ENCODE results near the gene TBCB. TPM values are rescaled to one million over a fixed set of nuclear protein-coding genes. Genes with fewer than 3 reads are reported as not detected.
A peak's percentile ranks its signal among the peaks of the same experiment; 100 is the strongest.

Gene TBCB
- total RNA-seq, 4 donors from 2014 or later = 183 to 254 (median 225) TPM

- DNase-seq (ENCODE audit: low spot score in 2 of 2) = peak in 1 of 2 donors; percentile 16
- no peak for TF ChIP-seq POLR2A (IDR thresholded peaks at IDR 0.05)
- TF ChIP-seq, protein P1, sequence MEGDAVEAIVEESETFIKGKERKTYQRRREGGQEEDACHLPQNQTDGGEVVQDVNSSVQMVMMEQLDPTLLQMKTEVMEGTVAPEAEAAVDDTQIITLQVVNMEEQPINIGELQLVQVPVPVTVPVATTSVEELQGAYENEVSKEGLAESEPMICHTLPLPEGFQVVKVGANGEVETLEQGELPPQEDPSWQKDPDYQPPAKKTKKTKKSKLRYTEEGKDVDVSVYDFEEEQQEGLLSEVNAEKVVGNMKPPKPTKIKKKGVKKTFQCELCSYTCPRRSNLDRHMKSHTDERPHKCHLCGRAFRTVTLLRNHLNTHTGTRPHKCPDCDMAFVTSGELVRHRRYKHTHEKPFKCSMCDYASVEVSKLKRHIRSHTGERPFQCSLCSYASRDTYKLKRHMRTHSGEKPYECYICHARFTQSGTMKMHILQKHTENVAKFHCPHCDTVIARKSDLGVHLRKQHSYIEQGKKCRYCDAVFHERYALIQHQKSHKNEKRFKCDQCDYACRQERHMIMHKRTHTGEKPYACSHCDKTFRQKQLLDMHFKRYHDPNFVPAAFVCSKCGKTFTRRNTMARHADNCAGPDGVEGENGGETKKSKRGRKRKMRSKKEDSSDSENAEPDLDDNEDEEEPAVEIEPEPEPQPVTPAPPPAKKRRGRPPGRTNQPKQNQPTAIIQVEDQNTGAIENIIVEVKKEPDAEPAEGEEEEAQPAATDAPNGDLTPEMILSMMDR (IDR thresholded peaks at IDR 0.05) = no peak
- TF ChIP-seq EP300 (IDR thresholded peaks at IDR 0.05) = no peak
- Histone ChIP-seq H3K27ac (no peak overlapping the region), H3K4me3 (no peak overlapping the region), H3K9me3 (no peaks in the 10 kb centered on the region), H3K36me3 (no peaks in the 10 kb centered on the region), H3K4me1 (peaks cover 0 to 11% (median 0%) of the 10 kb centered on the region in 4 donors), H3K27me3 (no peaks in the 10 kb centered on the region)
- WGBS, 2 donors = 56 to 64% methylated on average over 3 of the region's 3 CpGs
Measured at GRCh38 chr19:36081385-36081784, 33.9 kb upstream of the TBCB start.

DNA sequence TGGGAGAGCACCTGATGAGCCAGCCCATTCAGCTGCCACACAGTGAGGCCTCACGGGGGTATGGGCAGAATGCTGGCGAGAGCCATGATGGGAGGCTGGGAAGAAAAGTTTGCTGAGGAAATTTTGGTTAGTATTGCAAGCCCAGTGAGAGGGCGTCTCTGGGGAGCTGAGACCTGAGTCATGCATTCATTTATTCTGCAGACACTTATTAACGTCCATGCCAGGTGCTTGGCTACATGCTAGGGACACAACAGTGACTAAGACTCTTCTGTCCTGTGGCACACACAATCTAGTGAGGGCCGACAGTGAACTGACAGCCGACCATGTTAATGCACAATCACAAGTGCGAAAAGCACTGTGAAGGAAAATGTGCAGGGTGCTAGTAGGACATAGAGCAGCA, 33.4 kb upstream of the TBCB start:
- Histone ChIP-seq H3K9me3 (no peaks in the 10 kb centered on the region), H3K4me3 (no peak overlapping the region), H3K4me1 (peaks cover 0 to 11% (median 0%) of the 10 kb centered on the region in 4 donors), H3K27me3 (no peaks in the 10 kb centered on the region), H3K36me3 (no peaks in the 10 kb centered on the region), H3K27ac (no peak overlapping the region)
- WGBS, 2 donors = 81 to 82% methylated on average over 7 of the region's 7 CpGs
- DNase-seq (ENCODE audit: low spot score in 2 of 2) = no peak
- TF ChIP-seq POLR2A (IDR thresholded peaks at IDR 0.05) = no peak
- TF ChIP-seq, protein P1 (IDR thresholded peaks at IDR 0.05) = no peak
- no peak for TF ChIP-seq EP300 (IDR thresholded peaks at IDR 0.05)

GRCh38 chr19:36082916-36083315, 32.4 kb upstream of the TBCB start:
- no peak overlapping the region for H3K4me3 ChIP-seq
- no peak for TF ChIP-seq POLR2A (IDR thresholded peaks at IDR 0.05)
- TF ChIP-seq, protein P1 (IDR thresholded peaks at IDR 0.05) = no peak
- no peak for TF ChIP-seq EP300 (IDR thresholded peaks at IDR 0.05)
- no peaks in the 10 kb centered on the region for H3K27me3 ChIP-seq
- 90 to 95% methylated on average over 13 of the region's 13 CpGs for WGBS, 2 donors
- DNase-seq (ENCODE audit: low spot score in 2 of 2) = no peak
- peaks cover 0 to 11% (median 0%) of the 10 kb centered on the region in 4 donors for H3K4me1 ChIP-seq
- no peaks in the 10 kb centered on the region for H3K36me3 ChIP-seq
- no peak overlapping the region for H3K27ac ChIP-seq
- H3K9me3 ChIP-seq = no peaks in the 10 kb centered on the region

- no peak for DNase-seq (ENCODE audit: low spot score in 2 of 2)
- WGBS, 2 donors = 93 to 96% methylated on average over 12 of the region's 12 CpGs
- Histone ChIP-seq H3K36me3 (no peaks in the 10 kb centered on the region), H3K27me3 (no peaks in the 10 kb centered on the region), H3K9me3 (no peaks in the 10 kb centered on the region), H3K4me3 (no peak overlapping the region), H3K4me1 (peaks cover 0 to 11% (median 0%) of the 10 kb centered on the region in 4 donors), H3K27ac (no peak overlapping the region)
- TF ChIP-seq EP300 (IDR thresholded peaks at IDR 0.05) (no peak), POLR2A (IDR thresholded peaks at IDR 0.05) (no peak)
- TF ChIP-seq, protein P1 (IDR thresholded peaks at IDR 0.05) = no peak
Measured at GRCh38 chr19:36084231-36085009, 30.8 kb upstream of the TBCB start.

DNA sequence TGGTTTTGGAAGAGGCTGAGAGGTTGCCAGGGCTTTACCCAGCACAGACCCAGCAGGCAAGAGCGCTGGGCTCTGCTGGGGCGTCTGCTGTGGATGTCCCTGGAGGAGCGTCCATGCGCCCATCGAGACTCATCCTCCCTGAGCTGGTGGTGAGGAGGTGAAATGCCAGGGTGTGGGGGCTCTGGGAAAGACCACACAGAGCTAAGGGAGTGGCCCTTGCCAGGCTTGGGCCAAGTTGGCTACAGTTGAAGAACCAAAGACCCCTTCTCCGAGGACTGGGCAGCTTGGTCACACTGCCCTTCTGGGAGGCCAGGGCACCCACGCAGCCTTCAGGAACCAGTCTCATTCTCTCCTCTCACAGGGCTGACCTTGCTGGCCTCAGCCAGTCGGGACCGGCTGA, 28.9 kb upstream of the TBCB start:
- whole genome bisulfite sequencing, 2 donors = 94 to 95% methylated on average over 7 to 9 of the region's 9 CpGs
- Histone ChIP-seq H3K4me1 (peaks cover 0 to 8% (median 0%) of the 10 kb centered on the region in 4 donors), H3K27me3 (no peaks in the 10 kb centered on the region), H3K9me3 (no peaks in the 10 kb centered on the region), H3K4me3 (no peak overlapping the region), H3K27ac (no peak overlapping the region), H3K36me3 (no peaks in the 10 kb centered on the region)
- no peak for DNase-seq (ENCODE audit: low spot score in 2 of 2)
- no peak for TF ChIP-seq POLR2A (IDR thresholded peaks at IDR 0.05)
- no peak for TF ChIP-seq EP300 (IDR thresholded peaks at IDR 0.05)
- TF ChIP-seq, protein P1 (IDR thresholded peaks at IDR 0.05) = no peak

Measured in tibial nerve (tissue), 4 donors.